GM10266 (cell line): Measurements from ENCODE around the gene WFIKKN1.

Experiments
- DNase-seq: peaks from one replicate; pipeline ENCODE4 v3.0.0; 2012; ENCODE audit errors: extremely low spot score
- TF ChIP-seq, protein P1 (sequence below): IDR thresholded peaks from 2 replicates; pipeline ENCODE4 v1.5.1; 2012; ENCODE audit warnings: mild to moderate bottlenecking, low read depth; ENCODE audit not compliant: control insufficient read depth, insufficient read depth; ENCODE audit errors: missing control alignments

Gene WFIKKN1

DNA sequence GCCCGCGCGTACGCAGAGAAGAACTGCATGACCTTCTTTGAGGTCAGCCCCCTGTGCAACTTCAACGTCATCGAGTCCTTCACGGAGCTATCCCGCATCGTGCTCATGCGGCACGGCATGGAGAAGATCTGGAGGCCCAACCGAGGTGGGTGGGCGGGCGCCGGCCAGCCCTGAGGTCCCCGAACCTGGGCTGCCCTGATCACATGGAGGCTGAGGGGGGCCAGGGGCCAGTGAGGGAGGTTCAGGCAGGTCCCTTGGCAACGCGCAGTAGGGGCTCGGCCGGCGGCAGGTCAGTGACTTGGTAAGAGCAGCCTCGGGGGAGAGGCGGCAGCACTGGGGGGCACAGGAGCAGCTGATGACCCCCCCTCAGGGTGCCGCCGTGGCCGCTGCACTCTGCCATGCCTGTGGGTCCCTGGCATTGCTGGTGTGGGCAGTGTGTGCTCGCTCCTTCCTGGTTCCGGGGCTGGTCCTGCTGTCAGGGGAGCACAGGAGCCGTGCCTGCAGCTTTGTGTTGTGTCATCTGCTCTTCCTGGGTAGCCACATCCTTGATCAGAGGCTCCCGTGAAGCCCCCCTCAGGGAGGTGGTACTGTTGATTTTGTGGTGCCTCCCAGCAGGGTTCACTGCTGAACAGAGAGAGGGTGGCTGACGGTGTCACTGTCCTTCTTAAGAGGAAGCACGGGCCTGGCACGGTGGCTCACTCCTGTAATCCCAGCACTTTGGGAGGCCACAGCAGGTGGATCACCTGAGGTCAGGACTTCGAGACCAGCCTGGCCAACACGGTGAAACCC is 4.6 kb upstream of the WFIKKN1 start:
- no peak for DNase-seq
- TF ChIP-seq, protein P1, sequence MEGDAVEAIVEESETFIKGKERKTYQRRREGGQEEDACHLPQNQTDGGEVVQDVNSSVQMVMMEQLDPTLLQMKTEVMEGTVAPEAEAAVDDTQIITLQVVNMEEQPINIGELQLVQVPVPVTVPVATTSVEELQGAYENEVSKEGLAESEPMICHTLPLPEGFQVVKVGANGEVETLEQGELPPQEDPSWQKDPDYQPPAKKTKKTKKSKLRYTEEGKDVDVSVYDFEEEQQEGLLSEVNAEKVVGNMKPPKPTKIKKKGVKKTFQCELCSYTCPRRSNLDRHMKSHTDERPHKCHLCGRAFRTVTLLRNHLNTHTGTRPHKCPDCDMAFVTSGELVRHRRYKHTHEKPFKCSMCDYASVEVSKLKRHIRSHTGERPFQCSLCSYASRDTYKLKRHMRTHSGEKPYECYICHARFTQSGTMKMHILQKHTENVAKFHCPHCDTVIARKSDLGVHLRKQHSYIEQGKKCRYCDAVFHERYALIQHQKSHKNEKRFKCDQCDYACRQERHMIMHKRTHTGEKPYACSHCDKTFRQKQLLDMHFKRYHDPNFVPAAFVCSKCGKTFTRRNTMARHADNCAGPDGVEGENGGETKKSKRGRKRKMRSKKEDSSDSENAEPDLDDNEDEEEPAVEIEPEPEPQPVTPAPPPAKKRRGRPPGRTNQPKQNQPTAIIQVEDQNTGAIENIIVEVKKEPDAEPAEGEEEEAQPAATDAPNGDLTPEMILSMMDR: no peak

DNA sequence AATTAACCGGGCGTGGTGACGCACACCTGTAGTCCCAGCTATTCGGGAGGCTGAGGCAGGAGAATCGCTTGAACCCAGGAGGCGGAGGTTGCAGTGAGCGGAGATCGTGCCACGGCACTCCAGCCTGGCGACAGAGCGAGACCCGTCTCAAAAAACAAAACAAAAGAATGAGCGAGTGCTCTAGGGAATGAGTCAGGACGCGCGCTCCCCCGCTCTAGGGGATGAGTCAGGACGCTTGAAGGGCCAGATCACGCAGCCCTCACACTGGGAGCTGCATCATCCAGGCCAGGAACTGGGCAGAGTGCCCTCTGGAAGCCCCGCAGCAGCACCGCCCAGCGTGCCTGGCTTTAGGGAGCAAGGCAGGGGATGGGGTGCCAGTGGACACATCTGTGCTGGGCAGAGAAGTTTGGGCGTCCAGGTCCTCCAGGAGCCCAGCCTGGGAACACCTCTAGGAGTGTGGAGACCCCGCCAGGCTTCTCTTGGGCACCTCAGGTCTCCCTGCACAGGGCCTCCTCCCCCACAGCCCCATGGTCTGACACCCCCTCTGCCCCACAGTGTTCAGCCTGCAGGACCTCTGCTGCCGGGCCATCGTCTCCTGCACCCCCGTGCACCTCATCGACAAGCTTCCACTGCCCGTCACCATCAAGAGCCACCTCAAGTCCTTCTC is 3.9 kb upstream of the WFIKKN1 start:
- TF ChIP-seq, protein P1: no peak
- no peak for DNase-seq

DNA sequence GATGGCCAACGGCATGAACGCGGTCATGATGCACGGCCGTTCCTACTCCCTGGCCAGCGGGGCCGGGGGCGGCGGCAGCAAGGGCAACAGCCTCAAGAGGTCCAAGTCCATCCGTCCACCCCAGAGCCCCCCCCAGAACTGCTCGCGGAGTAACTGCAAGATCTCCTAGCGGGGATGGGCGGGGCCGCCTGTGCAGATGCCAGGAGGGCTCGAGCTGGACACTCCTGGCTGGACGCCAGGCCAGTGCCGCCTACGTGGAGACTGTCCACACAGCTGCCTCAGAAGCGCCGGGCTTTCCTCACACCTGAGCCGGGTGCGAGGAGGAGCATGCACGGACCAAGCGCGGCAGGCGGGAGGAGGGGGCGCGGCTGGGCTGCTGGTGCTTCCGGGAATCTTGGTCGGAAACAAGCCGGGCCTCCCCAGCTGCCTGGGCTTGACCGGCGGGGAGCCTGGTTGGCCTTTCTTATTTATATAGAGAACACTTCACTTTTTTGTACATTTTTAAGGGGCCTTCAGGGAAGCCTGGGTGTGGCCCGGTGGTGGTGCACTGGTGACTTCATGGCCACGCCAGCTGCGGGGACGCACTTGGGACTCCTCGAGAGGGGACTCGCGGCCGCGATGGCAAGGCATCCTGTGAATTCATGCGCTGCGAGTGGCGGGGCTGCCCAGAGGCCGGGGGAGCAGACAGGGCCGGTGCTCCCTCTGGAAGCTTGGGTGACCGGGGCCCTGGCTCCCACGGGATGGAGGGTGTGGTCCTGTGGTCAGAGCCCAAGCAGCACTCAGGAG is 3.1 kb upstream of the WFIKKN1 start:
- TF ChIP-seq, protein P1: no peak
- DNase-seq: no peak

DNA sequence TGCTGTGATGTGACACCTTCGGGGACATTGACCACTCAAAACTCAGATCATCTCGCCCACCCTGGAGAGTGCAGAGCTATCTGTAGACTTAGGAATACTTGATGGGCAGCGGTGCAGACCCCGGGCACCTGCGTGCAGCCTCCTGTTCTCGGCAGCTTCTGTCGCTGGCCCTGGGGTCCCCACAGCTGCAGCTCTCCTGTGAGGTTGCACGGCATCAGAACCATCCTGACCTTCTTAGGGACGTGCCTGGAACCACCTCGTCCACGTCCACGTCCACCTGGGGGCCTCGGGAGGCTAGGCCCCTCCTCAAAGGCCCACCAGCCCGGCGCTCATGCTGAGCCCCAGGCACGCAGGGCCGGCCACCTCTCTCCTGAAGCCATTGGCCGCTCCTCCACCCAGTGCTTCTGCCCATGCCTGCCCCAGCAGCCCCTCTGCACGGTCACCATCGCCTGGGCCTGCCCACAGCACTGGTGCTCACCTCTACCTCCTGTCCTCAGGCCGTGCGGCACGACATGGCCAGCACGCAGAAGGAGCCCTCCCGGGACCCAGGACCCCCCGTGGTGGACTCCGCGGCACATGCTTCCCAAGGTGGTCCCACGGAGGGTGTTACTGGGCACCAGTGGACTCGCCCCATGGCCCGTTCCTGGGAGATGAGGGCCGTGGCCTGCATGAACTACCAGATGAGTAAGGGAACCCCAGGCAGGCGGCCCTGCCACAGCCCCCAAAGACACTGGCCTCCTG is 2.3 kb upstream of the WFIKKN1 start:
- TF ChIP-seq, protein P1: no peak
- DNase-seq: no peak

DNA sequence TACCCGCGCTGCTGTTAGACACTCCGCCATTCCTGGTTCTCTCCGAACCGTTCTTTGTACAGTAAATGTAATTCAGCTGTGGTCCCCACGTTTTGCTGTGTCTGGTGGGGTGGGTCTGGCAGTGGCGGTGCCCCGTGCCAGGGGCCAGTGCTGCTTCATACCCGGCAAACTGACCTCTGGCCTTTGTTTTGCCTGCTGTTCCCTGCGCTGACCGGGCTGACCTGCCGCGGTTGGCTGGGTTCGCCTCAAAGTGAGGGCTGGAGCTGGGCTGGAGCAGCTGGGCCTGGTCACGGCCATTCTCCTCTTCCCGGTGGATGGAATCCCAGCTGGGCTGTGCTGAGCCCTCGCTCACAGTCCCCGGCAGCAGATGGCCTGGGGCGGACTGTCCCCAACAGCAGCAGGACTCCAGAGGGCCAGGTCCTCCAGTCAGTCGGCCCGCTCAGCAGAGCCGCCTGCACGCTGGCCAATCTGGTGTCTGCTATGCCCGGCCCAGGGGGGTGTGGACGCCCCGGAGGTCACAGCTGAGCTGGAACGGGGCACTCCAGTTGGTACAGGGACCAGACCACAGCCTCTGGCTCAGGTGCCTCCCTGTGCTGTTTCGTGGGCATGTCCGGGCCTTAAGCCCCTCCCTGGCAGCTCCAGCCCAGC is 1.5 kb upstream of the WFIKKN1 start:
- DNase-seq: no peak
- TF ChIP-seq, protein P1: no peak

DNA sequence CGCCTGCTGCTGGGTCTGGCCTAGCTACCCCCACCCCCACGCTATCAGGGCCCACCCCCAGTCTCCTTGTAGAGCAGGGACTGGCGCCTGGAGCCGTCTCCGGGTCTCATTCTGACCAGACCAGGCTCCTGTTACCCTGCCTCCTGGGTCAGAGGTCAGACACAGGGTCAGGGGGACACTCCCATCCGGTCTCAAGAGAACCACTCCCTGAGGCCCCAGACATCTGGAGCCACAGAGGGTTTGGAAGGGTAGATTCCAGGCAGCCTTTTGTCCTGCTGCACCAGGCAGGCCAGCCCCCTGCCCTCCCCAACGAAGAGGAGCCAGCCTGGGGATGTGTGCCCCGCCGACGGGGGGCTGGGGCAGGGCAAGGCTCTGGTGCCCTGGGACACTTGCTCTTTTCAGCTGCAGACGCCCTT is 944 bp upstream of the WFIKKN1 start:
- DNase-seq: no peak
- TF ChIP-seq, protein P1: no peak
